Stimulated activated CD8-positive, alpha-beta memory T cell treated with anti-CD3 and anti-CD28 coated beads, Interleukin-7, amount 100 ng/mL, for 24 hours (primary cell): ENCODE measurements around the gene APLF.
"Not testable (repeated sequence)": the region's sequence is repeated elsewhere in the genome, so short reads cannot be mapped to it uniquely, and the experiment has no call there.

Experiments
- DNase-seq: peaks from one replicate; pipeline ENCODE4 v3.0.0-alpha.2; 2020; ENCODE audit warnings: low read depth

The APLF gene

GRCh38 chr2:68476454-68476853, 9.1 kb downstream of the APLF start:
- DNase-seq = no peak

GRCh38 chr2:68478688-68479087, 11.3 kb downstream of the APLF start:
- DNase-seq = no peak

GRCh38 chr2:68482296-68482820, 15.0 kb downstream of the APLF start:
- no peak for DNase-seq

GRCh38 chr2:68483011-68483410, 15.6 kb downstream of the APLF start:
- DNase-seq = no peak

GRCh38 chr2:68487773-68488355, 20.5 kb downstream of the APLF start:
- DNase-seq = no peak

GRCh38 chr2:68488605-68489004, 21.2 kb downstream of the APLF start:
- DNase-seq = not testable (repeated sequence)

- no peak for DNase-seq
Measured at GRCh38 chr2:68489282-68489681, 21.9 kb downstream of the APLF start.

- DNase-seq = no peak
Measured at GRCh38 chr2:68491582-68491981, 24.2 kb downstream of the APLF start.

- no peak for DNase-seq
Measured at GRCh38 chr2:68499133-68499532, 31.7 kb downstream of the APLF start.

GRCh38 chr2:68500649-68501048, 33.3 kb downstream of the APLF start:
- no peak for DNase-seq

- no peak for DNase-seq
Measured at GRCh38 chr2:68501768-68502167, 34.4 kb downstream of the APLF start.

GRCh38 chr2:68505603-68506159, 38.3 kb downstream of the APLF start:
- no peak for DNase-seq

- no peak for DNase-seq
Measured at GRCh38 chr2:68506170-68506569, 38.8 kb downstream of the APLF start.

GRCh38 chr2:68512326-68512725, 44.9 kb downstream of the APLF start:
- DNase-seq = no peak

- DNase-seq = no peak
Measured at GRCh38 chr2:68512966-68513365, 45.6 kb downstream of the APLF start.

GRCh38 chr2:68514316-68514929, 47.0 kb downstream of the APLF start:
- DNase-seq = no peak

- DNase-seq = no peak
Measured at GRCh38 chr2:68516051-68516955, 48.9 kb downstream of the APLF start.

- no peak for DNase-seq
Measured at GRCh38 chr2:68519236-68519635, 51.9 kb downstream of the APLF start.

GRCh38 chr2:68521037-68521436, 53.7 kb downstream of the APLF start:
- DNase-seq = no peak

GRCh38 chr2:68526943-68527342, 59.6 kb downstream of the APLF start:
- DNase-seq = not testable (repeated sequence)

GRCh38 chr2:68527343-68528081, 60.1 kb downstream of the APLF start:
- DNase-seq = not testable (repeated sequence)

- DNase-seq = not testable (repeated sequence)
Measured at GRCh38 chr2:68529156-68529555, 61.8 kb downstream of the APLF start.
